Neural cell (in vitro differentiated cells): ENCODE results near the gene RABGAP1L. TPM values are rescaled to one million over a fixed set of nuclear protein-coding genes. Genes with fewer than 3 reads are reported as not detected.

Experiments used
- H2AFZ ChIP-seq: fragments of 200-600, 300-800 bp; sonication (generic), shearing (Covaris generic); 2 replicates; pipeline ENCODE4 v1.6.0; 2014; ENCODE audit warnings: low read depth, mild to moderate bottlenecking, antibody characterized with exemption, low read length, moderate library complexity
- H3F3A ChIP-seq: fragments of 200-600 bp; shearing (Covaris generic); 2 replicates; pipeline ENCODE4 v1.6.1; 2016; ENCODE audit warnings: mild to moderate bottlenecking, moderate library complexity, mixed read lengths, antibody characterized with exemption, low read length; ENCODE audit not compliant: insufficient read depth, poor library complexity, severe bottlenecking
- H3K27ac ChIP-seq: fragments of 200-600, 300-800 bp; sonication (generic), shearing (Covaris generic); 2 replicates; pipeline ENCODE4 v1.5.1; 2014; ENCODE audit warnings: mild to moderate bottlenecking, low read length, moderate library complexity
- H3K27me3 ChIP-seq: fragments of 300-800, 200-600 bp; sonication (generic), shearing (Covaris generic); 2 replicates; pipeline ENCODE4 v1.6.0; 2014; ENCODE audit warnings: mild to moderate bottlenecking, low read depth, low read length, moderate library complexity; ENCODE audit not compliant: insufficient read depth
- H3K36me3 ChIP-seq: fragments of 300-800, 200-600 bp; sonication (generic), shearing (Covaris generic); 2 replicates; pipeline ENCODE4 v1.5.1; 2014; ENCODE audit warnings: mild to moderate bottlenecking, antibody characterized with exemption, low read length, moderate library complexity; ENCODE audit not compliant: insufficient read depth
- H3K4me2 ChIP-seq: fragments of 300-800, 200-600 bp; sonication (generic), shearing (Covaris generic); 2 replicates; pipeline ENCODE4 v1.6.0; 2014; ENCODE audit warnings: mild to moderate bottlenecking, low read length
- H3K4me3 ChIP-seq: fragments of 300-800, 200-600 bp; sonication (generic), shearing (Covaris generic); 2 replicates; pipeline ENCODE4 v1.5.1; 2014; ENCODE audit warnings: mild to moderate bottlenecking, low read length, moderate library complexity
- H3K79me2 ChIP-seq: fragments of 200-600 bp; shearing (Covaris generic); replicated peaks from 2 replicates; pipeline ENCODE4 v1.6.0; 2014; ENCODE audit warnings: mild to moderate bottlenecking, low read length, moderate library complexity; ENCODE audit not compliant: insufficient read depth
- H3K9ac ChIP-seq: fragments of 300-800, 200-600 bp; sonication (generic), shearing (Covaris generic); 2 replicates; pipeline ENCODE4 v1.6.1; 2016; ENCODE audit warnings: mild to moderate bottlenecking, low read length, mixed read lengths
- H3K9me2 ChIP-seq: fragments of 200-600 bp; shearing (Covaris generic); 2 replicates; pipeline ENCODE4 v1.6.1; 2016; ENCODE audit warnings: mild to moderate bottlenecking, low read length, mixed read lengths; ENCODE audit not compliant: insufficient read depth
- H3K9me3 ChIP-seq: fragments of 200-600, 300-800 bp; sonication (generic), shearing (Covaris generic); 2 replicates; pipeline ENCODE4 v1.6.1; 2016; ENCODE audit warnings: mild to moderate bottlenecking, mixed run types, low read length, moderate library complexity, mixed read lengths
- H4K20me1 ChIP-seq: fragments of 200-600 bp; shearing (Covaris generic); 2 replicates; pipeline ENCODE4 v1.6.1; 2016; ENCODE audit warnings: mild to moderate bottlenecking, mixed run types; ENCODE audit not compliant: insufficient read depth
- EP300 ChIP-seq: fragments of 450-650 bp; conservative IDR thresholded peaks from 2 replicates; pipeline ENCODE4 v1.6.1; 2014; ENCODE audit warnings: antibody characterized with exemption, mild to moderate bottlenecking, moderate library complexity; ENCODE audit not compliant: poor library complexity, severe bottlenecking
- EZH2 ChIP-seq: fragments of 200-600, 300-800 bp; shearing (Covaris generic), sonication (generic); IDR thresholded peaks from 2 replicates; pipeline ENCODE4 v1.6.1; 2014; ENCODE audit warnings: antibody characterized with exemption, low read length, borderline replicate concordance, mild to moderate bottlenecking; ENCODE audit not compliant: insufficient read depth, poor library complexity, severe bottlenecking
- MXI1 ChIP-seq: fragments of 450-650 bp; conservative IDR thresholded peaks from 2 replicates; pipeline ENCODE4 v1.6.1; 2014; ENCODE audit warnings: antibody characterized with exemption, mild to moderate bottlenecking; ENCODE audit not compliant: poor library complexity, severe bottlenecking
- POLR2AphosphoS5 ChIP-seq: IDR thresholded peaks from 2 replicates; pipeline ENCODE4 v1.6.1; 2012
- RAD21 ChIP-seq: fragments of 450-650 bp; conservative IDR thresholded peaks from 2 replicates; pipeline ENCODE4 v1.6.1; 2014; ENCODE audit warnings: antibody characterized with exemption, mild to moderate bottlenecking, moderate library complexity
- REST ChIP-seq: IDR thresholded peaks from 2 replicates; pipeline ENCODE4 v1.6.1; 2012; ENCODE audit warnings: borderline replicate concordance
- SMC3 ChIP-seq: fragments of 450-650 bp; conservative IDR thresholded peaks from 2 replicates; pipeline ENCODE4 v1.6.1; 2014; ENCODE audit warnings: antibody characterized with exemption, mild to moderate bottlenecking, moderate library complexity; ENCODE audit not compliant: poor library complexity
- TAF1 ChIP-seq: IDR thresholded peaks from 2 replicates; pipeline ENCODE4 v1.6.1; 2012; ENCODE audit warnings: low read depth
- polyA plus RNA-seq: library from polyadenylated mRNA; depleted of rRNA; stranded (reverse); fragments of >200 nt; gene quantifications from 2 replicates; pipeline ENCODE4 v1.2.3, GENCODE V29; 2014
- TF ChIP-seq, protein P1 (sequence below): fragments of 450-650 bp; IDR thresholded peaks from 2 replicates; pipeline ENCODE4 v1.5.1; 2014; ENCODE audit warnings: antibody characterized with exemption, mild to moderate bottlenecking, moderate library complexity; ENCODE audit not compliant: poor library complexity, severe bottlenecking

Gene RABGAP1L
- polyA plus RNA-seq, 1 donor from 2014 or later = 32.2 TPM

DNA sequence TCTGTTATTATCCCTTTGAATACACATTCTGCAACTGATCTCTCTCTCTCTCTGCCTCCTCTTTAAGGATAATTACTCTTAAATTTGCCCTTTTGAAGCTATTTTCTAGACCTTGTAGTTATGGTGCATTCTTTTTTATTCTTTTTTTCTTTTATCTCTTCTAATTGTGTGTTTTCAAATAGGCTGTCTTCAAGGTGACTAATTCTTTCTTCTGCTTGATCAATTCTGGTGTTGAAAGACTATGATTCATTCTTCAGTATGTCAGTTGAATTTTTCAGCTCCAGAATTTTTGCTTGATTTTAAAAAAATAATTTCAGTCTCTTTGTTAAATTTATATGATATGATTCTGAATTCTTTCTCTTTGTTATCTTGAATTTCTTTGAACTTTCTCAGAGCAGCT lies 192.8 kb downstream of the RABGAP1L start:
- H3K27ac ChIP-seq = no peak overlapping the region

DNA sequence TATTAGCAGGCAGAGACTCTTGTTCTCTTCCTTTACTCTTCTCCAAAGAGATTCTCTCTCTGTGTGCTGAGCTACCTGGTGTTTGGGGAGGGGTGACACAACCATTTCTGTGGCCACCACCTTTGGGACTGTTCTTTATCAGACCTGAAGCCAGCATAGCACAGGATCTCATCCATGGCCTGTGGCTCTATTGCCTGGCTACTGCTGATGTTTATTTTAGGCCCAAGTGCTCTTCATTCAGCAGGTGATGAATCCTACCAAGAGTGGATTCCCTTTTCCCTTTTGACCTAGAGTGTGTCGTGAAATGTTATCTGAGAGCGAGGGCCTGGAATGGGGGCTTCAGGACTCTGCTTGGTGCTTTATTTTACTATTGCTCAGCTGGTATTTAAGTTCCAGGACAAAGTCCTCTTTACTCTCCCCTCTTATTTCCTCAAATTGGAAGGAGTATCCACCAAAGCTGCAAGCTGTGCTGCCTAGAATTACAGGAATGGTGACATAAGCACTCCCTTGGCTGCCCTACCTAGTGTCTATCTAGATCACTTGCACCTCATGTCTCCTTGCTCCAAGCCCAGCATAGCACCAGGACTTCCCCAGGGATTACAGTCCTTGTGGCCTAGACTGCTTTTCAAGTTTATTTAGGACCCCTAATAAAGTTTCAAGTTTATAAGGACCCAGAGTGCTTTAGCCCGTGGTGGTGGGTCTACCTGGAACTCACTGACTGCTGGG lies 193.7 kb downstream of the RABGAP1L start:
- H3K27me3 ChIP-seq = no peaks in the 10 kb centered on the region
- H3K9me3 ChIP-seq = no peaks in the 10 kb centered on the region
- H4K20me1 ChIP-seq = no peaks in the 10 kb centered on the region
- H3K9ac ChIP-seq = no peak overlapping the region
- no peaks in the 10 kb centered on the region for H3F3A ChIP-seq
- no peak overlapping the region for H3K4me3 ChIP-seq
- H3K4me2 ChIP-seq = no peak overlapping the region
- no peaks in the 10 kb centered on the region for H3K79me2 ChIP-seq
- H3K27ac ChIP-seq = no peak overlapping the region
- H3K36me3 ChIP-seq = no peaks in the 10 kb centered on the region
- no peak overlapping the region for H2AFZ ChIP-seq
- H3K9me2 ChIP-seq = no peaks in the 10 kb centered on the region
- no peak for TF ChIP-seq SMC3
- TF ChIP-seq POLR2AphosphoS5 = no peak
- TF ChIP-seq MXI1 = no peak
- no peak for TF ChIP-seq REST
- TF ChIP-seq, protein P1, sequence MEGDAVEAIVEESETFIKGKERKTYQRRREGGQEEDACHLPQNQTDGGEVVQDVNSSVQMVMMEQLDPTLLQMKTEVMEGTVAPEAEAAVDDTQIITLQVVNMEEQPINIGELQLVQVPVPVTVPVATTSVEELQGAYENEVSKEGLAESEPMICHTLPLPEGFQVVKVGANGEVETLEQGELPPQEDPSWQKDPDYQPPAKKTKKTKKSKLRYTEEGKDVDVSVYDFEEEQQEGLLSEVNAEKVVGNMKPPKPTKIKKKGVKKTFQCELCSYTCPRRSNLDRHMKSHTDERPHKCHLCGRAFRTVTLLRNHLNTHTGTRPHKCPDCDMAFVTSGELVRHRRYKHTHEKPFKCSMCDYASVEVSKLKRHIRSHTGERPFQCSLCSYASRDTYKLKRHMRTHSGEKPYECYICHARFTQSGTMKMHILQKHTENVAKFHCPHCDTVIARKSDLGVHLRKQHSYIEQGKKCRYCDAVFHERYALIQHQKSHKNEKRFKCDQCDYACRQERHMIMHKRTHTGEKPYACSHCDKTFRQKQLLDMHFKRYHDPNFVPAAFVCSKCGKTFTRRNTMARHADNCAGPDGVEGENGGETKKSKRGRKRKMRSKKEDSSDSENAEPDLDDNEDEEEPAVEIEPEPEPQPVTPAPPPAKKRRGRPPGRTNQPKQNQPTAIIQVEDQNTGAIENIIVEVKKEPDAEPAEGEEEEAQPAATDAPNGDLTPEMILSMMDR = no peak
- no peak for TF ChIP-seq TAF1
- no peak for TF ChIP-seq RAD21

More for the DNA sequence above, 192.8 kb downstream of the RABGAP1L start:
- Histone ChIP-seq H3K4me3 (no peak overlapping the region), H3K9me3 (no peaks in the 10 kb centered on the region), H3K36me3 (no peaks in the 10 kb centered on the region), H3F3A (no peaks in the 10 kb centered on the region), H2AFZ (no peak overlapping the region), H3K4me2 (no peak overlapping the region), H4K20me1 (no peaks in the 10 kb centered on the region), H3K27me3 (no peaks in the 10 kb centered on the region), H3K9ac (no peak overlapping the region), H3K9me2 (no peaks in the 10 kb centered on the region), H3K79me2 (no peaks in the 10 kb centered on the region)
- TF ChIP-seq EP300 (no peak), EZH2 (no peak), MXI1 (no peak), REST (no peak), POLR2AphosphoS5 (no peak), RAD21 (no peak), TAF1 (no peak), SMC3 (no peak)
- TF ChIP-seq, protein P1 = no peak
